Endothelial cell of umbilical vein (primary cell): Measurements from ENCODE around the gene MALL.
"Not testable (repeated sequence)": the region's sequence is repeated elsewhere in the genome, so short reads cannot be mapped to it uniquely, and the experiment has no call there.

Experiments used
- CTCF ChIP-seq, 2 donors: IDR thresholded peaks; 1 replicate in 1 of 2; 2 replicates in 1 of 2; pipeline ENCODE4 v1.5.1; 2011; ENCODE audit warnings: low read length in 2 of 2, mild to moderate bottlenecking in 2 of 2, moderate library complexity in 2 of 2, control low read depth in 1 of 2, inconsistent platforms in 1 of 2, low read depth in 1 of 2; ENCODE audit not compliant: insufficient read depth in 1 of 2; ENCODE audit errors: extremely low read depth in 1 of 2
- EZH2 ChIP-seq: IDR thresholded peaks from 2 replicates; pipeline ENCODE4 v1.6.1; 2012; ENCODE audit warnings: borderline replicate concordance, low read depth, mild to moderate bottlenecking, moderate library complexity, low read length, inconsistent platforms; ENCODE audit not compliant: severe bottlenecking
- JUN ChIP-seq: IDR thresholded peaks from 2 replicates; pipeline ENCODE4 v1.6.1; 2011; ENCODE audit warnings: borderline replicate concordance, low read depth; ENCODE audit not compliant: insufficient read length, insufficient read depth
- MAX ChIP-seq: IDR thresholded peaks from 2 replicates; pipeline ENCODE4 v1.6.1; 2011; ENCODE audit not compliant: insufficient read depth, insufficient read length
- POLR2A ChIP-seq: IDR thresholded peaks from 2 replicates; pipeline ENCODE4 v1.6.1; 2012; ENCODE audit warnings: low read depth, mild to moderate bottlenecking, control low read depth, low read length
- POLR2AphosphoS5 ChIP-seq: IDR thresholded peaks from 2 replicates; pipeline ENCODE4 v1.6.1; 2012; ENCODE audit warnings: low read depth, mild to moderate bottlenecking, control low read depth, low read length, moderate library complexity; ENCODE audit not compliant: insufficient read depth

- TF ChIP-seq POLR2A; EZH2; CTCF (IDR thresholded peaks at IDR 0.05; ENCODE audit: extremely low read depth in 1 of 2, insufficient read depth in 1 of 2, low read depth in 1 of 2, low read length in 2 of 2); JUN; POLR2AphosphoS5; MAX: not testable (repeated sequence)
Observed at GRCh38 chr2:110047225-110047624, 68.4 kb downstream of the MALL start.
